Chondrocyte (in vitro differentiated cells): Measurements from ENCODE around the gene GRIN3B. TPM values are rescaled to one million over a fixed set of nuclear protein-coding genes. Genes with fewer than 3 reads are reported as not detected.

Experiments used
- total RNA-seq: library from RNA; stranded (reverse); gene quantifications from 3 replicates; pipeline ENCODE4 v1.2.1, GENCODE V29; 2021

GRIN3B gene
- total RNA-seq, 1 donor from 2014 or later, result 0.67 TPM

Other genes starting within 250 kb of the GRIN3B start
- gene MISP, start 249.3 kb upstream of the GRIN3B start, total RNA-seq, result 1.5 to 2.2 TPM (median 1.6 TPM) in 3 replicates
- 281 to 343 TPM (median 285 TPM) in 3 replicates for gene PTBP1, start 203.0 kb upstream of the GRIN3B start, total RNA-seq
- 5.4 to 6.8 TPM (median 6.0 TPM) in 3 replicates for gene PLPPR3, start 178.5 kb upstream of the GRIN3B start, total RNA-seq
- 0.37 to 0.51 TPM in 2 of 3 replicates, not detected in the other for gene AZU1, start 172.6 kb upstream of the GRIN3B start, total RNA-seq
- not detected in 3 replicates for gene PRTN3, start 159.4 kb upstream of the GRIN3B start, total RNA-seq
- gene ELANE, start 148.1 kb upstream of the GRIN3B start, total RNA-seq, result not detected in 3 replicates
- 1.1 to 17.9 TPM (median 1.8 TPM) in 3 replicates for gene CFD, start 140.8 kb upstream of the GRIN3B start, total RNA-seq
- gene MED16, start 107.2 kb upstream of the GRIN3B start, total RNA-seq, result 47.0 to 53.9 TPM (median 53.1 TPM) in 3 replicates
- gene RNU6-9, start 106.9 kb upstream of the GRIN3B start, total RNA-seq, result not detected in 3 replicates
- 47.1 to 52.2 TPM (median 48.4 TPM) in 3 replicates for gene R3HDM4, start 87.2 kb upstream of the GRIN3B start, total RNA-seq
- 0.17 to 0.38 TPM (median 0.24 TPM) in 3 replicates for gene KISS1R, start 83.1 kb upstream of the GRIN3B start, total RNA-seq
- gene ARID3A, start 74.4 kb upstream of the GRIN3B start, total RNA-seq, result 6.6 to 10.0 TPM (median 8.8 TPM) in 3 replicates
- gene WDR18, start 16.1 kb upstream of the GRIN3B start, total RNA-seq, result 42.1 to 48.5 TPM (median 48.0 TPM) in 3 replicates
- 120 to 130 TPM (median 120 TPM) in 3 replicates for gene TMEM259, start 20.7 kb downstream of the GRIN3B start, total RNA-seq
- gene RNU6-2, start 21.1 kb downstream of the GRIN3B start, total RNA-seq, result not detected in 3 replicates
- 258 to 363 TPM (median 357 TPM) in 3 replicates for gene CNN2, start 26.2 kb downstream of the GRIN3B start, total RNA-seq
- gene ABCA7, start 39.7 kb downstream of the GRIN3B start, total RNA-seq, result 6.7 to 15.9 TPM (median 8.9 TPM) in 3 replicates
- gene ARHGAP45, start 66.7 kb downstream of the GRIN3B start, total RNA-seq, result 0.57 to 1.6 TPM (median 1.0 TPM) in 3 replicates
- 110 to 119 TPM (median 113 TPM) in 3 replicates for gene POLR2E, start 95.0 kb downstream of the GRIN3B start, total RNA-seq
- gene GPX4, start 103.6 kb downstream of the GRIN3B start, total RNA-seq, result 240 to 246 TPM (median 245 TPM) in 3 replicates
- gene SBNO2, start 173.8 kb downstream of the GRIN3B start, total RNA-seq, result 25.9 to 46.0 TPM (median 45.6 TPM) in 3 replicates
- 41.1 to 44.5 TPM (median 42.3 TPM) in 3 replicates for gene STK11, start 205.4 kb downstream of the GRIN3B start, total RNA-seq
- gene CBARP, start 237.6 kb downstream of the GRIN3B start, total RNA-seq, result 4.8 to 9.0 TPM (median 7.6 TPM) in 3 replicates
- 110 to 125 TPM (median 122 TPM) in 3 replicates for gene ATP5F1D, start 241.3 kb downstream of the GRIN3B start, total RNA-seq
- 64.5 to 75.3 TPM (median 68.3 TPM) in 3 replicates for gene MIDN, start 248.2 kb downstream of the GRIN3B start, total RNA-seq